Panc1 (cell line): ENCODE data around the gene DUSP15. TPM values are rescaled to one million over a fixed set of nuclear protein-coding genes. Genes with fewer than 3 reads are reported as not detected.

Experiments used
- ATAC-seq: fragments of 200-7000 bp; cut with Tn5 transposase; 2 replicates; pipeline ENCODE4 v1.9.1; 2020; ENCODE audit warnings: mild to moderate bottlenecking, moderate library complexity
- BruUV-seq: library from RNA; stranded (reverse); fragments of 400-500 nt; replicated peaks from 2 replicates; lab custom pipeline; 2021; lab: Mats Ljungman, UMichigan
- CTCF ChIA-PET: fragments of 300-600 bp; sonication (Branson Sonifier 250); formaldehyde crosslinking; loops from one replicate; lab custom pipeline; 2022; ENCODE audit warnings: antibody characterized with exemption; lab: Charles Lee
- POLR2A ChIA-PET: fragments of 300-600 bp; sonication (Branson Sonifier 250); formaldehyde crosslinking; loops from one replicate; lab custom pipeline; 2022; ENCODE audit warnings: antibody characterized with exemption; lab: Charles Lee
- DNase-seq: peaks from one replicate; pipeline ENCODE4 v3.0.0-alpha.2; 2010; ENCODE audit warnings: low read depth, low spot score
- H3K27ac ChIP-seq: 2 replicates; pipeline ENCODE4 v1.5.1; 2011; ENCODE audit warnings: mild to moderate bottlenecking, low read length, inconsistent platforms
- H3K27me3 ChIP-seq: fragments of 200-500 bp; sonication (Bioruptor generic); 2 replicates; pipeline ENCODE4 v1.6.0; 2014; ENCODE audit warnings: low read length, inconsistent platforms; ENCODE audit not compliant: control insufficient read depth, insufficient read depth
- H3K36me3 ChIP-seq: fragments of 200-500 bp; sonication (Bioruptor generic); 2 replicates; pipeline ENCODE4 v1.5.1; 2014; ENCODE audit warnings: inconsistent platforms, mild to moderate bottlenecking, low read length, moderate library complexity; ENCODE audit not compliant: control insufficient read depth, insufficient read depth
- H3K4me1 ChIP-seq: 2 replicates; pipeline ENCODE4 v1.5.1; 2011; ENCODE audit warnings: inconsistent platforms, mild to moderate bottlenecking, low read length, moderate library complexity; ENCODE audit not compliant: control insufficient read depth, insufficient read depth
- H3K4me3 ChIP-seq, 2 experiments: 2 replicates each; pipeline ENCODE4 v1.5.1; 2011 to 2012; ENCODE audit warnings: low read depth in 2 of 2, low read length in 2 of 2, mild to moderate bottlenecking in 2 of 2, inconsistent platforms in 1 of 2, moderate library complexity in 1 of 2
- H3K9me3 ChIP-seq: fragments of 200-500 bp; sonication (Bioruptor generic); 2 replicates; pipeline ENCODE4 v1.5.1; 2014; ENCODE audit warnings: low read depth, mild to moderate bottlenecking, inconsistent platforms, low read length, moderate library complexity; ENCODE audit not compliant: control insufficient read depth, insufficient read depth
- POLR2AphosphoS5 ChIP-seq: IDR thresholded peaks from 2 replicates; pipeline ENCODE4 v1.6.1; 2012; ENCODE audit warnings: mild to moderate bottlenecking, low read depth, low read length, moderate library complexity
- SIN3A ChIP-seq: IDR thresholded peaks from 2 replicates; pipeline ENCODE4 v1.6.1; 2012; ENCODE audit warnings: low read depth, mild to moderate bottlenecking, low read length, moderate library complexity, borderline replicate concordance; ENCODE audit not compliant: insufficient read depth
- TCF7L2 ChIP-seq: IDR thresholded peaks from 2 replicates; pipeline ENCODE4 v1.6.1; 2011; ENCODE audit warnings: mild to moderate bottlenecking, low read depth, low read length, inconsistent platforms
- in situ Hi-C: cut with HindIII; loops from 2 replicates; pipeline ENCODE4 v1.10.0; 2016; ENCODE audit warnings: low sequenced_read_pairs, low pct_unique_long_range_greater_than_20kb
- intact Hi-C: fragments of 100-400 bp; cut with micrococcal nuclease; formaldehyde crosslinking; loops from one replicate; pipeline ENCODE4 v1.10.0; 2022; ENCODE audit not compliant: unreplicated experiment
- total RNA-seq: library from RNA; stranded (reverse); gene quantifications from one replicate; pipeline ENCODE4 v1.2.1, GENCODE V29; 2021; ENCODE audit not compliant: unreplicated experiment
- TF ChIP-seq, protein P1 (sequence below), 2 experiments: IDR thresholded peaks; 2 replicates each; pipeline ENCODE4 v1.6.1; 2011 to 2012; ENCODE audit warnings: low read depth in 2 of 2, control low read depth in 1 of 2, low read length in 1 of 2, mild to moderate bottlenecking in 1 of 2, moderate library complexity in 1 of 2; ENCODE audit not compliant: insufficient read depth in 1 of 2
- TF ChIP-seq, protein P2 (sequence below): fragments of 450-650 bp; IDR thresholded peaks from 2 replicates; pipeline ENCODE4 v1.5.1; 2017; ENCODE audit warnings: mild to moderate bottlenecking

DUSP15 gene
- total RNA-seq, 1 experiment from 2014 or later: 23.6 TPM

DNA sequence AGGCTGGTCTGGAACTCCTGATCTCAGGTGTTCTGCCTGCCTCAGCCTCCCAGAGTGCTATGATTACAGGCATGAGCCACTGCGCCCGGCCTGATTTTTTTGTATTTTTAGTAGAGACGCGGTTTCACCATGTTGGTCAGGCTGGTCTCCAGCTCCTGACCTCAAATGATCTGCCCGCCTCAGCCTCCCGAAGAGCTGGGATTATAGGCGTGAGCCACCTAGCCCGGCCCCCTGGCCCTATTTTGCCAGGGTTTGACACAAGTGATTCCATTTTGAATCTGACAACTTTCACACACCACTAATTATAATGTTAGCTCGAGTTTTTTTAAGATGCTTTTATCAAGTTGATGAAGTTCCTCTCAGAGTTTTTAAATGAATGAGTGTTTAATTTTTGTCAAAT lies 25.7 kb upstream of the DUSP15 start:
- no peaks in the 10 kb centered on the region for H3K4me1 ChIP-seq
- DNase-seq: no peak
- in situ Hi-C loops (no loop called here), intact Hi-C loops (no loop called here)
- POLR2A ChIA-PET: interaction anchor here (1.0 to 1.4 kb wide), 2 partner anchors 28 to 48 kb away, joined by 5 read pairs; no protein-coding TSS in a partner anchor
- H3K27ac ChIP-seq: no peak overlapping the region
- no peak overlapping the region for H3K4me3 ChIP-seq
- no peak for ATAC-seq
- no TSS peak for BruUV-seq
- H3K9me3 ChIP-seq: no peaks in the 10 kb centered on the region
- no peaks in the 10 kb centered on the region for H3K36me3 ChIP-seq
- no peaks in the 10 kb centered on the region for H3K27me3 ChIP-seq
- TF ChIP-seq SIN3A (no peak), POLR2AphosphoS5 (no peak), TCF7L2 (no peak)
- TF ChIP-seq, protein P1, sequence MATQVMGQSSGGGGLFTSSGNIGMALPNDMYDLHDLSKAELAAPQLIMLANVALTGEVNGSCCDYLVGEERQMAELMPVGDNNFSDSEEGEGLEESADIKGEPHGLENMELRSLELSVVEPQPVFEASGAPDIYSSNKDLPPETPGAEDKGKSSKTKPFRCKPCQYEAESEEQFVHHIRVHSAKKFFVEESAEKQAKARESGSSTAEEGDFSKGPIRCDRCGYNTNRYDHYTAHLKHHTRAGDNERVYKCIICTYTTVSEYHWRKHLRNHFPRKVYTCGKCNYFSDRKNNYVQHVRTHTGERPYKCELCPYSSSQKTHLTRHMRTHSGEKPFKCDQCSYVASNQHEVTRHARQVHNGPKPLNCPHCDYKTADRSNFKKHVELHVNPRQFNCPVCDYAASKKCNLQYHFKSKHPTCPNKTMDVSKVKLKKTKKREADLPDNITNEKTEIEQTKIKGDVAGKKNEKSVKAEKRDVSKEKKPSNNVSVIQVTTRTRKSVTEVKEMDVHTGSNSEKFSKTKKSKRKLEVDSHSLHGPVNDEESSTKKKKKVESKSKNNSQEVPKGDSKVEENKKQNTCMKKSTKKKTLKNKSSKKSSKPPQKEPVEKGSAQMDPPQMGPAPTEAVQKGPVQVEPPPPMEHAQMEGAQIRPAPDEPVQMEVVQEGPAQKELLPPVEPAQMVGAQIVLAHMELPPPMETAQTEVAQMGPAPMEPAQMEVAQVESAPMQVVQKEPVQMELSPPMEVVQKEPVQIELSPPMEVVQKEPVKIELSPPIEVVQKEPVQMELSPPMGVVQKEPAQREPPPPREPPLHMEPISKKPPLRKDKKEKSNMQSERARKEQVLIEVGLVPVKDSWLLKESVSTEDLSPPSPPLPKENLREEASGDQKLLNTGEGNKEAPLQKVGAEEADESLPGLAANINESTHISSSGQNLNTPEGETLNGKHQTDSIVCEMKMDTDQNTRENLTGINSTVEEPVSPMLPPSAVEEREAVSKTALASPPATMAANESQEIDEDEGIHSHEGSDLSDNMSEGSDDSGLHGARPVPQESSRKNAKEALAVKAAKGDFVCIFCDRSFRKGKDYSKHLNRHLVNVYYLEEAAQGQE (IDR thresholded peaks at IDR 0.05; ENCODE audit: insufficient read depth in 1 of 2, low read depth in 2 of 2, low read length in 1 of 2): no peak
- TF ChIP-seq, protein P2, sequence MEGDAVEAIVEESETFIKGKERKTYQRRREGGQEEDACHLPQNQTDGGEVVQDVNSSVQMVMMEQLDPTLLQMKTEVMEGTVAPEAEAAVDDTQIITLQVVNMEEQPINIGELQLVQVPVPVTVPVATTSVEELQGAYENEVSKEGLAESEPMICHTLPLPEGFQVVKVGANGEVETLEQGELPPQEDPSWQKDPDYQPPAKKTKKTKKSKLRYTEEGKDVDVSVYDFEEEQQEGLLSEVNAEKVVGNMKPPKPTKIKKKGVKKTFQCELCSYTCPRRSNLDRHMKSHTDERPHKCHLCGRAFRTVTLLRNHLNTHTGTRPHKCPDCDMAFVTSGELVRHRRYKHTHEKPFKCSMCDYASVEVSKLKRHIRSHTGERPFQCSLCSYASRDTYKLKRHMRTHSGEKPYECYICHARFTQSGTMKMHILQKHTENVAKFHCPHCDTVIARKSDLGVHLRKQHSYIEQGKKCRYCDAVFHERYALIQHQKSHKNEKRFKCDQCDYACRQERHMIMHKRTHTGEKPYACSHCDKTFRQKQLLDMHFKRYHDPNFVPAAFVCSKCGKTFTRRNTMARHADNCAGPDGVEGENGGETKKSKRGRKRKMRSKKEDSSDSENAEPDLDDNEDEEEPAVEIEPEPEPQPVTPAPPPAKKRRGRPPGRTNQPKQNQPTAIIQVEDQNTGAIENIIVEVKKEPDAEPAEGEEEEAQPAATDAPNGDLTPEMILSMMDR: no peak
- CTCF ChIA-PET: no interaction called here

DNA sequence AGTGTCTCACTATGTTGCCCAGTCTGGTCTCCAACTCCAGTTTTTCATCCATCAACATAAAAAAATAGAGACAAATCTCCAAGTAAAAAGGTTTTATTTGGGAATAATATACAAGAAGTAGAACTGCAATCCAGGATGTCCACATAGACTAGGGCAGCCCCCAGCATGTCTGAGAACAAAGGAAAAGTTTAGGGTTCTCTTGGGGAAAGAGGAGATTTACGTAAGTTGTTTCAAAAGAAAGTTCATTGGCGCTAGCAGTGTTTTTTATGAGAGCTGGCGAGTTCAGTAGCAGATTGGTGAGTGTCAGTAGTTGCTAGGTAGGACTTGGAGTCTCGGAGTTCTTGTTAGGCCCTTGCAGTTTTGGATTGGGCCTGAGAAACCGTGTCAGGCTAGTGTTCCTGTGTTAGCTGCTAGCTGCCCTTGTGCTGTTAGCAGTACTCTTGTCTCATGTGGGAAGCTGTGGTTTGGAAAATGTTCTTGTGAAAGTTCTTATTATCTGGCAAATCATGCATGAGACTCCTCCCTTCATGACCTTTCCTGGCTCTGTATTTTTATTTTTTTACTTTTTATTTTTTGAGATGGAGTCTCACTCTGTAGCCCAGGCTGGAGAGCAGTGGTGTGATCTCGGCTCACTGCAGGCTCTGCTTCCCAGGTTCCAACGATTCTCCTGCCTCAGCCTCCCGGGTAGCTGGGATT lies 24.8 kb upstream of the DUSP15 start:
- no peak overlapping the region for H3K4me3 ChIP-seq
- BruUV-seq: no TSS peak
- POLR2A ChIA-PET: interaction anchor here (0.6 to 1.4 kb wide), 5 partner anchors 14 to 133 kb away, joined by 3 to 6 read pairs (median 5); no protein-coding TSS in a partner anchor
- CTCF ChIA-PET: interaction anchor here (0.8 kb wide), 1 partner anchor 72 kb away, joined by 4 read pairs; no protein-coding TSS in a partner anchor
- in situ Hi-C loops (no loop called here), intact Hi-C loops (no loop called here)
- H3K27ac ChIP-seq: no peak overlapping the region
- no peaks in the 10 kb centered on the region for H3K36me3 ChIP-seq
- H3K27me3 ChIP-seq: no peaks in the 10 kb centered on the region
- no peak for TF ChIP-seq TCF7L2
- TF ChIP-seq, protein P2: no peak
- no peak for TF ChIP-seq SIN3A
- TF ChIP-seq, protein P1 (IDR thresholded peaks at IDR 0.05; ENCODE audit: insufficient read depth in 1 of 2, low read depth in 2 of 2, low read length in 1 of 2): no peak
- TF ChIP-seq POLR2AphosphoS5: no peak
- DNase-seq (peak; percentile 36), ATAC-seq (peak; percentile 99)
- H3K9me3 ChIP-seq: no peaks in the 10 kb centered on the region
- H3K4me1 ChIP-seq: no peaks in the 10 kb centered on the region
